Germinal center (tissue), 1 donor: ENCODE results near the gene NDUFV1.
"Not testable (repeated sequence)": the region's sequence is repeated elsewhere in the genome, so short reads cannot be mapped to it uniquely, and the experiment has no call there.

ENCODE experiments used
- DNase-seq: peaks from one replicate; pipeline ENCODE4 v3.0.0; 2012; ENCODE audit warnings: mixed read lengths, low spot score

The NDUFV1 gene

DNA sequence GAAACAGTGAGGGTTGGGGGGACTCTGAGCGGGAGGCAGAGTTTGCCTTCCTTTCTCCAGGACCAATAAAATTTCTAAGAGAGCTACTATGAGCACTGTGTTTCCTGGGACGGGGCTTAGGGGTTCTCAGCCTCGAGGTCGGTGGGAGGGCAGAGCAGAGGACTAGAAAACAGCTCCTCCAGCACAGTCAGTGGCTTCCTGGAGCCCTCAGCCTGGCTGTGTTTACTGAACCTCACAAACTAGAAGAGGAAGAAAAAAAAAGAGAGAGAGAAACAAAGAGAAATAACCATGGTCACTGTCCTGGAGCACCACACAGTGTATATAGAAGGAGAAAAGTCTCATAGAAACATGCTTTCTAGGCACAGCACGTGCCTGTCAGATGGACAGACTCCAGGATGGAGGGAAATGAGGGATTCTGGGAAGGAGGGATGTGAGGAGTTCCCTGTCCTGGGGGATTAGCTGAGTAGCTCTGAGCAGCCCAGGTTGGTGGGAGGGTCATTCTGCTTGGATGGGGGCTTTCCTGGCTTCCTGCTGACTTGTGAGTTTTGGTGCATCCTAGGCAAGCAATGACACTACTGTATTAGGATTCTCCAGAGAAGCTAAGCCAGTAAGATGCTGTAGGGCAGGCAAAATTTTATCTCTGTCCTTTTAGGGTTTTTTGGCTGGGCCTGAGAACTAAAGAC lies 20.0 kb upstream of the NDUFV1 start:
- DNase-seq = no peak

DNA sequence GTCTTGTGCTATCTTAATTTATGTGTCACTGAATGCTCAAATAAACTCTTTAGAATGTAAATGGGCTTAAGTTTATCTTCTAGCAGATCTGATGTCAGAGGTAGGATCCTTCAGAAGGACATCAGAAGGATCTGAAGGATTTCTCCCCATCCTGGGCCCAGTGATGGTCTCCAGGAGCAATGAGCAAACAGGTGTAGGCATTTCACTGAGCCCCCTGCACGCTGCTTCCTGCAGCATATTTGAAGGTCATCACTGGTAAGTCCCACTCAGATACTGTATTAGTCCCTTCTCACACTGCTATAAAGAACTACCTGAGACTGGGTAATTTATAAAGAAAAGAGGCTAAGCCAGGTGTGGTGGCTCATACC lies 18.6 kb upstream of the NDUFV1 start:
- no peak for DNase-seq

DNA sequence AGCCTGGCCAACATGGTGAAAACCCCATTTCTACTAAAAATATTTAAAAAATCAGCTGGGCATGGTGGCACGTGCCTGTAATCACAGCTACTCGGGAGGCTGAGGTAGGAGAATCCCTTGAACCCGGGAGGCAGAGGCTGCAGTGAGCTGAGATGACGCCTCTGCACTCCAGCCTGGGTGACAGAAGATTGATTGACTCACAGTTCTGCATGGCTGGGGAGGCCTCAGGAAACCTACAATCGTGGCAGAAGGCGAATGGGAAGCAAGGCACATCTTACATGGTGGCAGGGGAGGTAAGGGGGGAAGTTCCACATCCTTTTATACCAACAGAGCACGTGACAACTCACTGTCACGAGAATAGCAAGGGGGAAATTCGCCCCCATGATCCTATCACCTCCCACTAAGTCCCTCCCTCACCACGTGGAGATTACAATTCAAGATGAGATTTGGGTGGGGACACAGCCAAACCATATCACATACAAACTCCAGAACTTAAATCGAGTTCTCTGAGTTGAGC lies 17.8 kb upstream of the NDUFV1 start:
- DNase-seq = not testable (repeated sequence)

DNA sequence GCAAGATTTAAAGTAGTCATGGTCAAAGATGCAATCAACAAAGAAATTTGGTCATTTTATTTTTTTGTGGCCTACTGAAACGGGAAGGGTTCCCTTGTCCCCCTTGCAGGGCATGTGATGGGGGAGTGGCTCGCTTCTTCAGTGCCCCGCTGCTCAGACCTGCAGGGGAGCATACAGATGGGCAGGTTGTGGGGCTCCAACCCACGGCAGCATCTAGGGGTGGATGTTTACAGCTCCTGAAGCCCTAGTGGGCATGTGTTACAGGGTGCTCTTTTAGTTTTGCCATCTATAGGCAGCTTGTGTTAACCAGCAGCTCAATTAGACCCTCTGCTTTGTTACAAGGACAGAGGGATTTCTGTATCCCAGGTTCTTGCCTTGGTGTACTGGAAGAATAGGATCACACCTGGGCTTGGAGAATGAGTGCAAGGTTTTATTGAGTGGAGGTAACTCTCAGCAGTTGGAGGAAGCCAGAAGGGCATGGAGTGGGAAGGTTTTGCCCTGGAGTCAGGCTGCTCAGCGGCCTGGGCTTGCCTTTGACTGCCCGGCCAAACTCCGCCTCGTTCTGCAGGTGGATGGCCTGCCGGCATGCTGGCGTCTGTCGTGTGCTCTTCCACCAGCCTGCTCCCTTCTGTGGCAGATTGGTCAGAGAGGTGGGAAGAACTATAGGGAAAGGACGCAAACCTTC lies 13.7 kb upstream of the NDUFV1 start:
- no peak for DNase-seq

DNA sequence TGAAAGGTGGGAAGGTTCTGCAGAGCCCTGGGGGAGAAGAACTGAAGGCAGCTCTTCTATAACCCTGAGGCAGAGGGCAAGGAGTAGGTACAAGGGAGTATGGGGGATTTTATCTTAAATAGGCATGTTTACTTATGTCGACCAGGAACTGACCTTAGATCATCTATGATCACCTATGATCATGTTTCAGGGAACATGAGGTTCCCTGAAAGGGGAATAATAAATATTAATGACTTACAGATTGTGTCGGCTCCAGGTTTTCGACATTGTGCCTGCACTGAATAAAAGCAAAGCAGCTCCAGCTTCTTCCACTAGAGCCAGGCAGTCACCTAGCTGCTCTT lies 13.2 kb upstream of the NDUFV1 start:
- no peak for DNase-seq

DNA sequence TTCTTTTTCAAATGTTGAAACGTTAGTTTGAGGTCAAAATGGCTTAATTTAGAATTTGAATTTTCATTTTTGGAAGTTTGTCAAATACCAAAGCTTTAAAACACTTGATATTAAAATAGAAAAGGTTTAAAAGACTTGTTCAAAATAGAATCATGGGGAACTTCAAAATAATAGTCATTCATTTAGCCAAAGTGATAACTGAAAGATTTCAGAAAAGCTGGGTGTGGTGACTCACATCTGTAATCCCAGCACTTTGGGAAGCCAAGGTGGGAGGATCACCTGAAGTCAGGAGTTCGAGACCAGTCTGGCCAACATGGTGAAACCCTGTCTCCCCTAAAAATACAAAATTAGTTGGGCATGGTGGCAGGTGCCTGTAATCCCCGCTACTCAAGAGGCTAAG lies 12.3 kb upstream of the NDUFV1 start:
- no peak for DNase-seq

DNA sequence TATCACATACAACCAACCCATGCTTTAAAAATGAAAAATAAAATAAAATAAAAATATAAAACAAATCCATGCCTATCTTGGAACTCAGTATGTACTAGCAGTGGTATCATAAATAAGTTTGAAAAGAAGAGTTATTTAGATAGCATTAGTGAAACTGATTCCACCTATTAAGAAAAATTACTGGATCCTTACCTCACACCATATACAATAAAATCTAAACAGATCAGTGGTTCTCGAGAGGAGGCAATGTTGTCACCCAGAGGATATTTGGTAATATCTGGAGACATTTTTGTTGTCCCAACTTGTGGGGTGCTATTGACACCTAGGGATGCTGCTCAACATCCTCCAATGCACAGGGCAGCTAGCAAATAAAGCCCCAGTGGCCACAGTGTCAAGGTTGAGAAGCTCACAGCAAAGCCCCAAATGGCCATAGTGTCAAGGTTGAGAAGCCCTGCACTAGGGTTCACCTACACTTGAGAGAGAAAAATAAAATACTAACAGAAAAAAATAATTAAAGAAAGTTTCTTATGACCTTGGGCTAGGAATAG lies 9.9 kb upstream of the NDUFV1 start:
- no peak for DNase-seq

DNA sequence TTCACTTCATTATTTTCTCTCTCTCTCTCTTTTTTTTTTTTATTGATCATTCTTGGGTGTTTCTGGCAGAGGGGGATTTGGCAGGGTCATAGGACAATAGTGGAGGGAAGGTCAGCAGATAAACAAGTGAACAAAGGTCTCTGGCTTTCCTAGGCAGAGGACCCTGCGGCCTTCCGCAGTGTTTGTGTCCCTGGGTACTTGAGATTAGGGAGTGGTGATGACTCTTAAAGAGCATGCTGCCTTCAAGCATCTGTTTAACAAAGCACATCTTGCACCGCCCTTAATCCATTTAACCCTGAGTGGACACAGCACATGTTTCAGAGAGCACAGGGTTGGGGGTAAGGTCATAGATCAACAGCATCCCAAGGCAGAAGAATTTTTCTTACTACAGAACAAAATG lies 9.3 kb upstream of the NDUFV1 start:
- not testable (repeated sequence) for DNase-seq

DNA sequence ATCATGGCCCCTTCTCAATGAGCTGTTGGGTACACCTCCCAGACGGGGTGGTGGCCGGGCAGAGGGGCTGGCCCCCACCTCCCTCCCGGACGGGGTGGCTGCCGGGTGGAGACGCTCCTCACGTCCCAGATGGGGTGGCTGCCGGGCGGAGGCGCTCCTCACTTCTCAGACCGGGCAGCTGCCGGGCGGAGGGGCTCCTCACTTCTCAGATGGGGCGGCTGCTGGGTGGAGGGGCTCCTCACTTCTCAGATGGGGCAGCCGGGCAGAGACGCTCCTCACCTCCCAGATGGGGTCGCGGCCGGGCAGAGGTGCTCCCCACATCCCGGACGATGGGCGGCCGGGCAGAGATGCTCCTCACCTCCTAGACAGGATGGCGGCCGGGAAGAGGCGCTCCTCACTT lies 8.8 kb upstream of the NDUFV1 start:
- not testable (repeated sequence) for DNase-seq

DNA sequence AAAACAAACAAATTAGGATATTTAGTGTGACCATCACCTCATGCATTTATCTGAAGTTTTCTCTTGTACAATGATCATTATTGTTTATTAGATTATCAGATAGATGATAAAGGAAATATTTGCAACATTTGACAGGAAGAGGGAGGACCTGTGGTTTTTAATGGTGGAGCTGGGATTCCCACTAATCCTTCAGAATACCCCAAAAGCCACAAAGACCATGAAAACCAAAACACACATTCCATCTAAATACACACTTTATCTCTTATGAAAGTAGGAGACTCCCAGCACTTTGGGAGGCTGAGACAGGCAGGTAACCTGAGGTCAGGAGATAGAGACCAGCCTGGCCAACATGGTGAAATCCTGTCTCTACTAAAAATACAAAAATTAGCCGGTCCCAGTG lies 7.6 kb upstream of the NDUFV1 start:
- DNase-seq = no peak

DNA sequence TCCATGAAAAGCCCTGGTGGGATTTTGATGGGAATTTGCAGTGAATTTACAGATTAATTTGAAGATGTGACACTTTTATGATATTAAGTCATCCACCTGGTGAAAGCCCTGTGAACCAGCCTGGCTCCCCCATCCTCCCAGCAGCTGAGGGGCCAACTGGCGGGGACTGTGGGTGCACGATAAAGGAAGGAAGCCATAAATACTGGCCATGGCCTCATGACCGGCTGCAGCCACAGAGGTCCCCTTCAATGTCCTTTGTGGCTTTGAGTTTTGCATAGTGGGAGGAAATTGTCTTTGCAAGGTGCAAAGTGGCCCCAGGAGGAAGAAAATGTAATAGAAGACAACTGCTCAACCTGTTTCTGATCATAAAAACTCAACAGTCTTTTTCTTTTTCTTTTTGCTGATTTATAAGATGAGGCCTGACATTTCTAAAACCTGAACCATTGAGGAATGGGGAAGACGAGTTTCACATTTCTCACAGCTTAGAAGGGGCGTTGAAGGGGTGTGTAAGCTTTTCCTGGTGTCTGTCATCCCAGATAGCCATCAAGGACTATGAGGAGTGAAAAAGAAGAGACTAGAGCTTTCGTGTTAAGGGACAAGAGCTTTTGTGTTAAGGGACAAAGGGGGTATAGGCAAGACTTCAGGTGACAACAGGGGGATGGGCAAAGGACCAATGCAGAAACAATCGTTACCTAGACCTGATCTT lies 6.3 kb upstream of the NDUFV1 start:
- no peak for DNase-seq

DNA sequence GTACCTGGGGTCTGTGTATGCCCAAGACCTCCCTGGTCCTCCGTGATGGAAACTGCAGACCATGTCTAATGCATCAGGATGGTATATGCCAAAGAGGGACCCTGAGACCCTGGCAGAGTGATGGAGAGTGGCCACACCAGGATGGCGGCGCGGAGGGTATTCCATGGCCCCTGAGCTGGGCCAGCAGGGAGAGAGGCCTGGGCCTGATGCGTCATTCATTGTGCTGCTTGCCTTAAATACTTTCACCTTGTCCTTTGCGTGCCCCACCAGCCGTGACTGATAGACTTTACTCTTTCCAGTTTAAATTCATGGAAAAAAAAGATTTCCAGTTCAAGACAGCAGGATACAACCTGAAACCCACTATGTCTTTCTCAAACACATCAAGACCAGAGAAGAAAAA lies 5.6 kb upstream of the NDUFV1 start:
- DNase-seq = no peak

DNA sequence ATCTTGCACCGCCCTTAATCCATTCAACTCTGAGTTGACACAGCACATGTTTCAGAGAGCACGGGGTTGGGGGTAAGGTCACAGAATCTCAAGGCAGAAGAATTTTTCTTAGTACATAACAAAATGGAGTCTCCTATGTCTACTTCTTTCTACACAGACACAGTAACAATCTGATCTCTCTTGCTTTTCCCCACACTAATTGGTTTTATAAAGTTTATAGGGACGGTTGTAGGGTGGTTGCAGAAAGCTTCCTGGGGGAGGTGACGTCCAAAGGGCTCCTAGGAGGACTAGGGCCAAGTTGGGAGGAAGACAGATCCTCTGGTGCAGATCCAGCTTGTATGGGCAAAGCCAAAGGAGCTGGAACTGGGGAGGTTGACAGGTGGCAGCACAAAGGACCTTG lies 2.6 kb upstream of the NDUFV1 start:
- not testable (repeated sequence) for DNase-seq

DNA sequence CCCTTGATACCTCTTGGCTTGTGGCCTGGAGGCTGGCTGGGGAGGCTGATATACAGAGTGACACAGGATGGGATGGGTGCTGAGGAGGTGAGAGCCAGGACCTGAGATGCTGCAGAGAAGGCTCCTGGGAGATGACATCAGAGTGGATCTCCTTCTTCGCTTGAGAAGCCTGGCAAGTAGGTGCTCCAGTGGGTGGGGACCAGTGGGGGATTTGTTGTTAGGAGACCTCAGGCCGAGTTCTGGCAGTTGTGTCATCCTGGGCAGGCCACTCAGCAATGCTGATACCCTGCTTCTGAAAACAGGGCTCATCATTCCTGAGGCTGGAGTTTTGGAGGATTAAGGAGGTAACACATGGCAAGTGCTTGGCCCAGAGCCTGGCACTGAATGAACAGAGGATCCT lies 1.9 kb upstream of the NDUFV1 start:
- DNase-seq = no peak

DNA sequence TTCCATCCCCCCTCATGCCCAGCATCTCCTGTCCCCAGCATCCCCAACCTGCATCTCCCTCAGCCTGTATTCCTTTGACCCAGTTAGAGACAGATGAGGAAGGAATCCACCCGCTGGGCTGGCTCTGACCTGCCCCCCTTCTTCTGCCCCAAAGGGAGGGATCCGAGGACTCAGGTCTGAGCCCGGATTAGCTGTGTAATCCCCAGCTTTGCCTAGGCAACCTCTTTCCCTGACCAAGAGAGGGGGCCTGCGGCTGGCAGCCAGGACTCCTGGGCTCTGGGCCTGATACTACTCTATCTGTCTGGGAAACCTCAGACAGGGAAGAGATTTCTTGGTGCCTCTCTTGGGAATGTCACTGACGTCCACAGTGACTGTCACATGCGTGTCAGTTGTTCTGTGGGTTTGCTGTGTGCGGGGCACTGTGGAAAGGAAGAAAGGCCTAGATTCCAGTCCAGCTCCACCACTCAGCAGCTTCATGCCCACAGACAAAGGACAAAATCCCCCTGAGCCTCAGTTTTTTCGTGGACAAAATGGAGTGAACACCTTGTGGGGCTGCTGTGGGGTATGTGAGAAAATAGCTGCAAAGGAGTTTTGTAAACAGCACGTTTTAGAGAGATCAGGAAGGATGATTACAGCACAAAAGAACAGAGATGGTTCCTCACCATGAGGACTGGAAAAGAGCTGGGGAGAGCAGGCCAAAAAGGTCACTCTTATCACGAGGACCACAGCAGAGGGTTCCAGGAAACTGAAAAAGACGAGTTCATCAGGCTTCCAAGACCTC lies 1.3 kb upstream of the NDUFV1 start:
- no peak for DNase-seq

DNA sequence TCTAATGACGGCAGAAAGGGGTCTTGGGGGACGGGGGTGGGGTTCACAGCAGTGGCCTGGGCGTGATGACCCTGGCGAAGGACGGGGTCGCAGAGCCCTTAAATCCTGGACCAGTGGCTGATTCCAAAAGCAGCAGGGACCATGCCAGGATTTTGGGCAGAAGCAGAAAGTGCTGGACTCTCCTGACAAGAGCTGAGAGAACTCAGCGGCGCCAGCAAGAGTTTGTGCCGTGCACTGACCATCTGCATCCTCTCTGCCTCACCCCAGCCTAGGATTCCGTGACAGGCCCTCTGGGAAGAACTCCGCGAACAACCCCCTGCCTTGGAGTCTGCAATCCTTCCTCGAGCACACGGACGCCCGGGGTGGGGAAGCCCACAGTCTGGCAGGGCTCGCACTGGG lies 644 bp upstream of the NDUFV1 start:
- no peak for DNase-seq

DNA sequence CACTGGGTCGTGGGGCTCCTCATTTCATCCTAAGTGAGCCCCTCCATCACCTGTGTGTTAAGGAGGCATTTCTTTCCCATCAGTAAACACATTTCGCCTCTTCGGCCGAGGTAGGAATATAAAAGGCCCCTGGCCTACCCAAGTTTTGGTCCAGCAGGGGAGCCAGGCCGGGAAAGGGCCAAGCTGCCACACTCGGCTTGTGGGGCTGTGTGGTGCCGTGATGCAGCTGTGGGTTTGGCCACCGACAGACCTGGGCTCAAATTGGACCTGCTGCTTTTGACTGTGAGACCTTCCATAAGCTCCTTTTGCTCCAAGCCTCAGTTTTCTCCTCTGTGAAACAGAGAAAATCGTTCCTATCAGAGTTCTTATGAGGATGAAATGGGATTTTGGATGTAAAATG lies 771 bp downstream of the NDUFV1 start:
- DNase-seq = no peak

DNA sequence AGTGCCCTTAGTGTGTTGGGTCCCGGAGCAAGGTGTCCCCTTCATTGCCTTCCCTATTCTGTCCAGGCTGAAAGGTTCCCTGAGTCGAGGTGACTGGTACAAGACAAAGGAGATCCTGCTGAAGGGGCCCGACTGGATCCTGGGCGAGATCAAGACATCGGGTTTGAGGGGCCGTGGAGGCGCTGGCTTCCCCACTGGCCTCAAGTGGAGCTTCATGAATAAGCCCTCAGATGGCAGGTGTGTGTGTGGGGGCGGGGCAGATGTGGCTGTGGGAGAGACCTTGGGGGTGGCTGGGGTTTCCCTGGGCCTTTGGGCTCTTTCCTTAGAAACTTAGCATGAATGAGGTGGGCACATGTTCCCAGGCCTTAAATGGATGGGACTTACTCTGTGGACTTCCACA lies 1.8 kb downstream of the NDUFV1 start:
- DNase-seq = no peak

DNA sequence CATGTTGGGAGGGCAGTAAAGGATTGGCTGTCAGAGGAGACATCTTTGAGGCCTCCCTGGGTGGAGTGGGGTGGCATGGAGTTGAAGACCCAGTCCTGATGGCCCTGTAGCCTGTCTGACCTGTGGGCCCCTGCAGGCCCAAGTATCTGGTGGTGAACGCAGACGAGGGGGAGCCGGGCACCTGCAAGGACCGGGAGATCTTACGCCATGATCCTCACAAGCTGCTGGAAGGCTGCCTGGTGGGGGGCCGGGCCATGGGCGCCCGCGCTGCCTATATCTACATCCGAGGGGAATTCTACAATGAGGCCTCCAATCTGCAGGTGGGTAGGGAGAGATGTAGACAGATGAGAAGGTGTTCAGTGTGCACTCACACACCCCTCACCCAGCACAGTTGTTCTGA lies 2.6 kb downstream of the NDUFV1 start:
- DNase-seq = no peak

DNA sequence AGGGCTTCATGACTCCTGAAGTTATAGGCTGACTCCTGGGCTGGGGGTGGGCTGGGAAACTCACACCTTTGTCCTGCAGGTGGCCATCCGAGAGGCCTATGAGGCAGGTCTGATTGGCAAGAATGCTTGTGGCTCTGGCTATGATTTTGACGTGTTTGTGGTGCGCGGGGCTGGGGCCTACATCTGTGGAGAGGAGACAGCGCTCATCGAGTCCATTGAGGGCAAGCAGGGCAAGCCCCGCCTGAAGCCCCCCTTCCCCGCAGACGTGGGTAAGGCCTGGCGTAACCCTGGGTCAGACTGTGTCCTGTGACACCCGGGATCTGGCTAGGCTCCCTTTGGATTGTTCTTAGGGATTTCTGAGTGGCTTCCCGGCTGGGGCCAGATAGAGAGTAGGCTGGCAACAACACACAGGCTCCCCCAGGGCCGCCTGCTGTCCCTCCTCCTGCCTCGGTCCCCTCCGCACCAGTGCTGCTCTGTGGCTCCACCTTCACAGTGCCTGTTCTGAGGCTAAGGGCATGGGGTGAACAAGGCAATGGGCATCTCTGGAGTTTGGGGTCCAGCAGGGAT lies 3.6 kb downstream of the NDUFV1 start:
- DNase-seq = no peak

DNA sequence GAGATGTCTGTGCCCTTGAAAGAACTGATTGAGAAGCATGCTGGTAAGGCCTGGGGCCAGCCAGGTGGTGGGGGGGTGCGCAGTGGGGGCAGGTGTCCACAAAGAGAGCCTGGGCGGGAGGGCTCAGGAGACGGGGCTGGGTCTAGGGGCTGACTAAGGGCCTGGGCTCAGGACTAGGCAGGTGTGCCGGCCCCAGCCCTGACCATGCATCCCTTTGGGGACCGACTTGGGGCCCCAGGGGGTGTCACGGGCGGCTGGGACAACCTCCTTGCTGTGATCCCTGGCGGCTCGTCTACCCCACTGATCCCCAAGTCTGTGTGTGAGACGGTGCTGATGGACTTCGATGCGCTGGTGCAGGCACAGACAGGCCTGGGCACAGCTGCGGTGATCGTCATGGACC lies 4.4 kb downstream of the NDUFV1 start:
- no peak for DNase-seq
